C4-2B (cell line): Measurements from ENCODE around the gene G6PD.
A peak's percentile ranks its signal among the peaks of the same experiment; 100 is the strongest.

Experiments
- H3K27ac ChIP-seq: fragments of 450-650 bp; 2 replicates; pipeline ENCODE4 v1.5.1; 2017
- ZFX ChIP-seq: fragments of 450-650 bp; IDR thresholded peaks from 2 replicates; pipeline ENCODE4 v1.6.1; 2017
- TF ChIP-seq, protein P1 (sequence below): fragments of 450-650 bp; conservative IDR thresholded peaks from 2 replicates; pipeline ENCODE4 v1.5.1; 2017; ENCODE audit warnings: mild to moderate bottlenecking

G6PD gene

DNA sequence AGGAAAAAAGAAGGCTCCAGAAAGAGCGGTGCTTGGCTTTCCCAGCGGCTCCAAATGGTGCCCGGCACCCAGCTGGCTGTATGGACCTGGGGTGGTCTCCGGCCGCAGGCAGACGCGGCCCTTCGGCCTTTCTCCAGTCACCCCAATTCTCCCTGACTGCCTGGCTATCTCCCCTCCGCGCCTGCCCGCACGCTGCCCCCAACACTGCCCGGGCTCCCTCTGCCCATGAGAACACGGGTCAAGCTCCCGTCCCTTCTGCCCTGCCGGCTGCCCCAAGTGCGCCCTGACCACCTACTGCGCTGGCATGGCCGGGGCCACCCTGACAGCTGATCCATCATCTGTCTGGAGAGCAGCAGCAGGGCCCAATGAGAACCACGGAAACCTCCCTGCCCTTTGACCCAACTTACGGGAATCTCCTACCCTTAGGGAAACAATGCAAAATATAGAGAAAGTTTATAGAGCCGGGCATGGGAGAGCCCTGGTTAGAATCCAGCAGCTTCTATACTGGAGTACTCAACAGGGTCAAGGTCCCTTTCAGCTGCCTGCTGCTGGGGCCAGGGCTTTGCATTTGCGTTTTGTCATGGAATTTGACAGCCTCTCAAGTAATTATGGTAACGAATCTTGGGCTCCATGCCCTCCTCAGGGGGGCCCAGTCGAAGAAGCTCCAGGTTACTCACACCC, 29.4 kb downstream of the G6PD start:
- H3K27ac ChIP-seq: peak overlapping the region; percentile 89
- TF ChIP-seq, protein P1, sequence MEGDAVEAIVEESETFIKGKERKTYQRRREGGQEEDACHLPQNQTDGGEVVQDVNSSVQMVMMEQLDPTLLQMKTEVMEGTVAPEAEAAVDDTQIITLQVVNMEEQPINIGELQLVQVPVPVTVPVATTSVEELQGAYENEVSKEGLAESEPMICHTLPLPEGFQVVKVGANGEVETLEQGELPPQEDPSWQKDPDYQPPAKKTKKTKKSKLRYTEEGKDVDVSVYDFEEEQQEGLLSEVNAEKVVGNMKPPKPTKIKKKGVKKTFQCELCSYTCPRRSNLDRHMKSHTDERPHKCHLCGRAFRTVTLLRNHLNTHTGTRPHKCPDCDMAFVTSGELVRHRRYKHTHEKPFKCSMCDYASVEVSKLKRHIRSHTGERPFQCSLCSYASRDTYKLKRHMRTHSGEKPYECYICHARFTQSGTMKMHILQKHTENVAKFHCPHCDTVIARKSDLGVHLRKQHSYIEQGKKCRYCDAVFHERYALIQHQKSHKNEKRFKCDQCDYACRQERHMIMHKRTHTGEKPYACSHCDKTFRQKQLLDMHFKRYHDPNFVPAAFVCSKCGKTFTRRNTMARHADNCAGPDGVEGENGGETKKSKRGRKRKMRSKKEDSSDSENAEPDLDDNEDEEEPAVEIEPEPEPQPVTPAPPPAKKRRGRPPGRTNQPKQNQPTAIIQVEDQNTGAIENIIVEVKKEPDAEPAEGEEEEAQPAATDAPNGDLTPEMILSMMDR: no peak
- TF ChIP-seq ZFX: no peak

DNA sequence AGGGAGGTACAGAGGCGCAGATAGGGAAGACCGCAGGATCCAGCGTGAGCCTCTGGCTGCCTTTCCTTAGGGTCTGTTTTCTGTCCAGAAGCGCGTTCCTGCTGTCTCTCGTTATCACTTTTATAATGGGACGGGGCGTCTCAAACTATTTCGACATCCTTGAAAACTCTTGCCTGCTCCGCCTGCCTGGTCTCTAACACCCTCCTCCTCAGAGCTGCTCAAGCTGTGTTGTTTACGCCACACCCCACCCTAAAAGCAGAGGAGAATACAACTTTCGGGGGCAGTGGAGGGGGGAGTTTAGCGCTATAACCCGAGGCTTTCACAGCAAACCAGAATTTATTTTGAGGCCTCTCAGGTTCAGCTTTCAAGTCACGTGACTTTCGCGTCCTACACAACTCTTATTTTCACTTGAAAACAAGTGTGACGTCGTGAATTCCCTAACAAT, 30.0 kb downstream of the G6PD start:
- no peak for TF ChIP-seq ZFX
- TF ChIP-seq, protein P1: no peak
- H3K27ac ChIP-seq: peak overlapping the region; percentile 89

DNA sequence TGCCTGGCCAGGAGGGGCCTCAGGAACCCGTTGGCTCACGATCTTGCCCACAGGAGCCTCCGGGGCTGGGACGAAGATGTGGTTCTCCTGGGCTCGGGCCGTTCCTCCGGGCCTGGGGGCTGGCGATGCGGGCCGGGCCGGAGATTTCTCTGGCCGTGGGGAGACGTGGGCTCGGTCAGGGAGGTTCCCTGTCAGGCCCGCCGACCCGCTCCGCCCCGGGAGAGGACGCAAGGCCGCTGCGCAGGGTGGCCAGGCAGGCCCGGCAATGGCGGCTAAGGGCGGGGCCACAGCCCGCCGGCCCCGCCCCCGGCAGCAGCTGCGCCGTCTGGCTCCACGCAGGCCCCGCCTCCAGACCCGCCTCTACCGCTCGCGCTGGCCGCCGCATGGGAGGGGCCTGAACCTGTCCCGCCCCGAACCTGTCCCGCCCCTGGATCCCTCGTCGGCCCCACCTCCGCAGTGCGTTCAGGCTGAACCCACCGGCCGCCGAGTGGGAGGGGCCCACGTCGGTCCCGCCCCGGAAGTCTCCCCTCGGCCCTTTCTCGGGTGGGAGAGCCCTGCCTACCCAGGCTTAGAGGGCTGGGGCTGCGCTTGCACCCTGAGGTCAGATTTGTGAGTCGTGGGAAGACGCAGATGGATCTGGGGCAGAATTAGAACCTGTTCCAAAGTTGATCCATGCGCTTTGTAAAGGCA, 30.5 kb downstream of the G6PD start, which contains the start of gene FAM3A:
Gene FAM3A (minus strand): TSS at position 267 of the 690 bp plus-strand sequence. CDS start 460 bp downstream, outside the sequence.
- H3K27ac ChIP-seq: peak within 1 kb of the TSS; percentile 89
- TF ChIP-seq ZFX: peak; percentile 72
- TF ChIP-seq, protein P1: no peak

DNA sequence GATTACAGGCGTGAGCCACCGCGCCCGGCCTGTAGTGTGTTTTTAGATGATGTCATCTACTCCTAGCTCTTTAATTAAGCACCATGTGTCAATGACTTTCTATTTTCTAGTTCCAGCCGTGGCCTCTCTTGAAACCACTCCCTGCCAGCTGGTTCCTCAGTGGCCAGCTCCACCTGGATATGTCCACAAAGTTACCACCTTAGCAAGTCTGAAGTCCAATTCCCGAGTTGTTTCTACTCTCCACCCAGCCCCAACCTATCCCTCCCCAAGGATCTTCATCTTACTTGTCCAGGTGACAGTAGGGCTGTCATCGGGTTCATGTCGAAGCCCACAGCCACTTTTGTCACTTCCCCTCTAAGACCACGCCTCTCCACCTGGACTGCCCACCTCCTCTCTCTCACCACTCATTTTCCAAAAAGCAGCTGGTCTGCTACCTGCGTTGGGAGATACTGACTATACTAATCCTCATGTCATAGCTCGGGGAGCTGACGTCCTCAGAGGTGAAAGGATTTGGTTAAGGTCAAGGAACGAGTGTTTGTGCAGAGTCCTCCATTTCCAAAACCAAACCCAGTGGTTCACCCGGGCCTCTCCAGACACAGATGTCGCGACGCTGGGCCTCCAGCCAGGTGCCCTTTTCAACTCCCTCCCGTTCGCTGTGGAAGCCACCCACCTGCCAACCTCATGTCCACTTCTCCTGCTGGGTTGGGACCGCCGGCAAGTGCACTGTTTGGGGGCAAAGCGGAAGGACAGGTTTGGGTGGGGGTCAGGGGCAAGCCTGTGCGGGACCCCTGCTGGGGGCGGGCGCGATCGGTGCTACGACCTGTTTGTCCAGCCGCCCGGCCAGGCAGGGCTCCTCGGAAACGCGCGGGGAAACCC, 31.3 kb downstream of the G6PD start:
- TF ChIP-seq, protein P1: no peak
- TF ChIP-seq ZFX: no peak
- peak overlapping the region; percentile 89 for H3K27ac ChIP-seq

DNA sequence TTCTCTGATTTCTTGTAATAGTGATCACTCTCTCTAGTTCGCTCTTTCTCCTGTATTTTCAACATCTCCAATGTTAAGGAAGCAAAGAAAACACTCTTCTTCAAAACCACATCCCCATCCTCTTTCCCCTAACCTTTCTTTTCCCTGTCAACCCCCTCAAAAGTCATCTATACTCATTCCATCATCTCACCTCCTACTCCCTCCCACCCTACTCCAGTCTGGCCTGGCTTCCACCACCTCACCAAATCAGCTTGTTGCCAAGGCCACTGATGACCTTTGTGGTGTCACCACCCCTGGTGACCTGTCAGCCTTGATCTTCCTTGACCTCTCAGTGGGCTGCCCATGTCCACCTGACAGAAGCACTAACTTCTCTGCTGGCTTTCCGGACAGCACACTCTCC, 32.9 kb downstream of the G6PD start:
- H3K27ac ChIP-seq: no peak overlapping the region
- TF ChIP-seq, protein P1: no peak
- TF ChIP-seq ZFX: no peak

DNA sequence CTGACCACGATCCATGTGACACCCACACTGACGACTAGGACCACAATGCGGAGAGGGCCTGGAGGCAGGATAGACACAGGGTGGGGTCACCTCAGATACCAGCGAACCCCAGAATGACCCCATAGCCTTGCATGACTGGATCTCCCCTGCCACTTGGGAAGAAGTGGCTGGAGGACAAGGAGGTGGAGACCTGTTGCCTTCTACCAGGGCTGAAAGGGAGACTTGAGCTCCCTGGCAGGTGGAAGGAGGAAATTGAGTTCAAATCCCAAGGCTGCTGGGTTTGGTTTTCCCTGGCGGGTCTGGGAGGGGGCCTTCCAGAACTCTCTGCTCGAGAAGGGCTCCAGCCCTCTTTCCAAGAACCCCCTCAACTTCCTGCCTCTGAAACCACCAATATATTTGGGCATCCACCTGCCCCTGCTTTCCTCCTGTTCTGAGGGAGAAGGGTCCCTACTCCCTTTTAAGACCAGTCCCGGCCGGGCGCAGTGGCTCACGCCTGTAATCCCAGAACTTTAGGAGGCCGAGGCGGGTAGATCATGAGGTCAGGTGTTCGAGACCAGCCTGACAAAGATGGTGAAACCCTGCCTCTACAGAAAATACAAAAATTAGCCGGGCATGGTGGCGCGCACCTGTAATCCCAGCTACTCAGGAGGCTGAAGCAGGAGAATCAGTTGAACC, 33.6 kb downstream of the G6PD start:
- no peak overlapping the region for H3K27ac ChIP-seq
- TF ChIP-seq, protein P1: no peak
- no peak for TF ChIP-seq ZFX
